Trophoblast cell (in vitro differentiated cells and primary cell): ENCODE results near the gene ZNF587.
"Not testable (repeated sequence)": the region's sequence is repeated elsewhere in the genome, so short reads cannot be mapped to it uniquely, and the experiment has no call there.

Source experiments
- DNase-seq, 2 donors: peaks; one replicate each; pipeline ENCODE4 v3.0.0-alpha.2; 2016
- H2AFZ ChIP-seq: 2 replicates; pipeline ENCODE4 v1.6.1; 2013; ENCODE audit warnings: low read length, moderate library complexity, mild to moderate bottlenecking; ENCODE audit not compliant: insufficient read depth, poor library complexity
- H2AK5ac ChIP-seq: 2 replicates; pipeline ENCODE4 v1.6.1; 2013; ENCODE audit warnings: mild to moderate bottlenecking, low read length
- H2BK120ac ChIP-seq: 2 replicates; pipeline ENCODE4 v1.6.1; 2013; ENCODE audit warnings: low read length, mild to moderate bottlenecking, moderate library complexity; ENCODE audit not compliant: insufficient read depth, poor library complexity
- H2BK12ac ChIP-seq: 2 replicates; pipeline ENCODE4 v1.6.1; 2013; ENCODE audit warnings: mild to moderate bottlenecking, low read length, moderate library complexity
- H2BK5ac ChIP-seq: 2 replicates; pipeline ENCODE4 v1.6.1; 2013; ENCODE audit warnings: low read length, low read depth, moderate library complexity, mild to moderate bottlenecking; ENCODE audit not compliant: poor library complexity
- H3K14ac ChIP-seq: 2 replicates; pipeline ENCODE4 v1.6.1; 2013; ENCODE audit warnings: mild to moderate bottlenecking, low read length
- H3K18ac ChIP-seq: 2 replicates; pipeline ENCODE4 v1.6.1; 2013; ENCODE audit warnings: mild to moderate bottlenecking, low read length
- H3K23ac ChIP-seq: 2 replicates; pipeline ENCODE4 v1.6.1; 2013; ENCODE audit warnings: low read length
- H3K27ac ChIP-seq: 2 replicates; pipeline ENCODE4 v1.5.1; 2013; ENCODE audit warnings: low read depth, mild to moderate bottlenecking, inconsistent platforms, low read length, moderate library complexity
- H3K27me3 ChIP-seq: 2 replicates; pipeline ENCODE4 v1.6.1; 2013; ENCODE audit warnings: inconsistent platforms, mild to moderate bottlenecking, low read length, moderate library complexity; ENCODE audit not compliant: insufficient read depth
- H3K36me3 ChIP-seq, 2 experiments: 1 replicate in 1 of 2; 2 replicates in 1 of 2; pipeline ENCODE4 v1.6.1; 2013; ENCODE audit warnings: low read length in 2 of 2, mild to moderate bottlenecking in 2 of 2, moderate library complexity in 1 of 2; ENCODE audit not compliant: insufficient read depth in 2 of 2, control insufficient read depth in 1 of 2
- H3K4ac ChIP-seq: 2 replicates; pipeline ENCODE4 v1.6.1; 2013; ENCODE audit warnings: low read depth, mild to moderate bottlenecking, low read length, moderate library complexity
- H3K4me1 ChIP-seq, 2 experiments: 1 replicate in 1 of 2; 2 replicates in 1 of 2; pipeline ENCODE4 v1.6.1; 2013; ENCODE audit warnings: low read length in 2 of 2, mild to moderate bottlenecking in 2 of 2, moderate library complexity in 1 of 2; ENCODE audit not compliant: insufficient read depth in 2 of 2, control insufficient read depth in 1 of 2
- H3K4me2 ChIP-seq: 2 replicates; pipeline ENCODE4 v1.6.1; 2013; ENCODE audit warnings: inconsistent platforms, mild to moderate bottlenecking, low read length, moderate library complexity
- H3K4me3 ChIP-seq: 2 replicates; pipeline ENCODE4 v1.5.1; 2013; ENCODE audit warnings: mild to moderate bottlenecking, low read depth, low read length, inconsistent platforms
- H3K79me1 ChIP-seq: one replicate; pipeline ENCODE4 v1.6.1; 2013; ENCODE audit warnings: low read length
- H3K79me2 ChIP-seq: 2 replicates; pipeline ENCODE4 v1.6.1; 2013; ENCODE audit warnings: low read length, mild to moderate bottlenecking; ENCODE audit not compliant: control insufficient read depth, insufficient read depth, poor library complexity
- H3K9ac ChIP-seq: 2 replicates; pipeline ENCODE4 v1.6.1; 2013; ENCODE audit warnings: mild to moderate bottlenecking, low read length
- H3K9me3 ChIP-seq: 2 replicates; pipeline ENCODE4 v1.6.1; 2013; ENCODE audit warnings: low read depth, mild to moderate bottlenecking, control low read depth, inconsistent platforms, low read length; ENCODE audit not compliant: insufficient read depth
- H4K12ac ChIP-seq: 2 replicates; pipeline ENCODE4 v1.6.1; 2013; ENCODE audit warnings: low read depth, mild to moderate bottlenecking, low read length, moderate library complexity
- H4K8ac ChIP-seq: 2 replicates; pipeline ENCODE4 v1.6.1; 2013; ENCODE audit warnings: low read depth, mild to moderate bottlenecking, low read length, moderate library complexity
- H4K91ac ChIP-seq: one replicate; pipeline ENCODE4 v1.6.1; 2013; ENCODE audit warnings: low read depth, mild to moderate bottlenecking, low read length, moderate library complexity
- WGBS: extraction: QIAGEN DNeasy Blood & Tissue Kit; methylation state at CpG from one replicate; pipeline ENCODE4 v1.1.7; 2013; ENCODE audit warnings: missing lambda C conversion rate; ENCODE audit not compliant: insufficient read length, insufficient coverage; ENCODE audit errors: extremely low coverage; 5-methylcytosine and 5-hydroxymethylcytosine counted together

The ZNF587 gene

DNA sequence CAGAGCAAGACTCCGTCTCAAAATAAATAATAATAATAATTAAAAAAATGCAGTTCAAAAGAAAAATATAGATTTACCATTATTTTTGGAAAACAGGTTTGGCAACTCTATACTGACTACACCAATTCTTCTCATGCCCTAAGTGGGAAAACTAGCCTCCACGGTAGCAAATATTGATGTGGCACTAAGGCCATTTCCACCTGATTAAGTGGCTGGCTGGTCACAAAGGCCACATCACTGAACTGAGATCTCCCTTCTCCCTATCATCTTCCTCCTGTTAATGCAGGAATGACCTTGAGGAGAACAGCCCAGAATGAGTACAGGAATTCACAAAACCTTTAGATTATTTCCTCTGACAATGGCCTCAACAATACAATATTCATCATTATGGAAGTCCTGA is 20.6 kb downstream of the ZNF587 start:
- Histone ChIP-seq H2BK120ac (no peak overlapping the region), H3K4me3 (no peak overlapping the region), H3K23ac (no peak overlapping the region), H3K79me2 (no peaks in the 10 kb centered on the region), H3K4me2 (no peak overlapping the region), H2AK5ac (no peak overlapping the region), H3K9ac (no peak overlapping the region), H4K91ac (no peak overlapping the region), H3K27ac (no peak overlapping the region), H4K8ac (no peak overlapping the region), H3K36me3 (peaks cover 29 to 44% of the 10 kb centered on the region in 2 experiments), H3K79me1 (no peaks in the 10 kb centered on the region), H3K27me3 (peaks cover 3% of the 10 kb centered on the region), H3K9me3 (peaks cover 2% of the 10 kb centered on the region), H2BK12ac (no peak overlapping the region), H2BK5ac (no peak overlapping the region), H3K4me1 (no peaks in the 10 kb centered on the region), H3K4ac (no peak overlapping the region), H3K18ac (no peak overlapping the region), H4K12ac (no peak overlapping the region), H3K14ac (no peak overlapping the region), H2AFZ (no peak overlapping the region)
- no peak for DNase-seq
- WGBS = no CpG with 5 or more reads among the region's 2 CpGs

DNA sequence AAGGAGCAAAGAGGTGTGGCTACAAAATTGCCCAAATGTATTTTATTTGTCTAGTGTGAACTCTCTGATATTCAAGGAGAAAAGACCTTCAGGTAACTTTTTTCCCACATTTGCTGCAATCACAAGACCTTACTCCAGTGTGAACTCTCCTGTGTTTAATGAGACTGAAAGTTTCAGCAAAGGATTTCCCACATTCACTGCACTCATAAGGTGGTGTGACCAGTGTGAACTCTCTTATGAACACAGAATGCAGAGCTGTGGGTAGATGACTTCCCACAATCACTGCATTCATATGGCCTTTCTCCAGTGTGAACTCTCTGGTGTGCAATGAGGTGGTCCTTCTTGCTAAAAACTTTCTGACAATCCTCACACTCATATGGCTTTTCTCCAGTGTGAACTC is 22.8 kb downstream of the ZNF587 start:
- Histone ChIP-seq H3K4me1 (no peaks in the 10 kb centered on the region), H3K79me2 (peaks cover 2% of the 10 kb centered on the region), H3K4me3 (no peak overlapping the region), H3K79me1 (no peaks in the 10 kb centered on the region), H3K23ac (no peak overlapping the region), H2BK120ac (no peak overlapping the region), H2AK5ac (no peak overlapping the region), H2BK12ac (no peak overlapping the region), H3K27ac (no peak overlapping the region), H4K91ac (no peak overlapping the region), H2AFZ (no peak overlapping the region), H4K8ac (no peak overlapping the region), H3K4me2 (no peak overlapping the region), H4K12ac (no peak overlapping the region), H3K14ac (no peak overlapping the region), H3K9me3 (peaks cover 2% of the 10 kb centered on the region), H2BK5ac (no peak overlapping the region), H3K9ac (no peak overlapping the region), H3K27me3 (peaks cover 3% of the 10 kb centered on the region), H3K4ac (no peak overlapping the region), H3K36me3 (peaks cover 26 to 41% of the 10 kb centered on the region in 2 experiments), H3K18ac (no peak overlapping the region)
- DNase-seq = no peak

DNA sequence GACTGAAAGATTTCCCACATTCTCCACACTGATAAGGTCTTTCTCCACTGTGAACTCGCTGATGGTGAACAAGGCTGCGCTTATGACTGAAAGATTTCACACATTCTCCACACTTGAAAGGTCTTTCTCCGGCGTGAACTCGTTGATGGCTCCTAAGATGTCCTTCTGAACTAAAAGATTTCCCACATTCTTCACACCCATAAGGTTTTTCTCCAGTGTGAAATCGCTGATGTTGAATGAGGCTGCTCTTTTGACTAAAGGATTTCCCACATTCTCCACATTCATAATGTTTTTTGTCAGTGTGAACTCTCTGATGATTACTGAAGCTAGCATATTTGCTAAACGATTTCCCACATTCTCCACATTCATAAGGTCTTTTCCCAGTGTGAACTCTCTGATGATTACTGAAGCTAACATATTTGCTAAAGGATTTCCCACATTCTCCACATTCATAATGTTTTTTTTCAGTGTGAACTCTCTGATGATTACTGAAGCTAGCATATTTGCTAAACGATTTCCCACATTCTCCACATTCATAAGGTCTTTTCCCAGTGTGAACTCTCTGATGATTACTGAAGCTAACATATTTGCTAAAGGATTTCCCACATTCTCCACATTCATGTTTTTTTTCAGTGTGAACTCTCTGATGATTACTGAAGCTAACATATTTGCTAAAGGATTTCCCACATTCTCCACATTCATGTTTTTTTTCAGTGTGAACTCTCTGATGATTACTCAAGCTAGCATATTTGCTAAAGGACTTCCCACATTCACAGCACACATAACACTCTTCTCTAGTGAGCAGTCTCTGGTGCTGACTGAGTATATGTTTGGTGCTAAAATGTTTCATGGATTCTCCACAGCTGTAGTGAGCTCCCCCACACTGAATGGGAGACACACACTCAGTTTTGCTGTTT is 24.5 kb downstream of the ZNF587 start:
- H3K9me3 ChIP-seq, H3K23ac ChIP-seq, H4K12ac ChIP-seq, H2AFZ ChIP-seq, H2BK120ac ChIP-seq, H4K8ac ChIP-seq, H3K14ac ChIP-seq, H3K79me1 ChIP-seq, H4K91ac ChIP-seq, H3K27me3 ChIP-seq, H3K79me2 ChIP-seq, H3K4me1 ChIP-seq, H3K4ac ChIP-seq, H3K4me3 ChIP-seq, H3K27ac ChIP-seq, H2BK12ac ChIP-seq, H2AK5ac ChIP-seq, H3K9ac ChIP-seq, H3K4me2 ChIP-seq, H2BK5ac ChIP-seq, H3K18ac ChIP-seq: not testable (repeated sequence)
- DNase-seq = peak in 1 of 2 donors; percentile 21
- H3K36me3 ChIP-seq = peaks cover 24 to 40% of the 10 kb centered on the region in 2 experiments
- WGBS = no CpG with 5 or more reads among the region's 8 CpGs

DNA sequence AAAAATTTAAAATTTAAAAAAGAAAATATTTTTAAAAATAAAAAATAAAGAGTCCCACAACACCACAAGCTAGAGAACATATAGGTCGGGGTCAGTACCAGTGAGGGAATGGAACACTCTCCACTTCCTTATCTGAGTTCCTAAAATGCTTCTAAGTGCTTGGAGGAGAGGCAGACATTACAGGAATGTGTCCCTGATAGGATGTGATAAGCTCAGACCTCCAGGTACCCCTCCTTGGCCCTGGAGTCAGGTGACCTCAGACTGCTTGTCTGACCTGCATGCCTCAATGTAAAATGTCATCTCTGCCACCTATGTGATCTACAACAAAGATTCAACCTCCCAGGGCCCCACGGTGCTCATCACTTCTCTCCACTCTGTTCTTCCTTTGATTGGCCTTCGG is 36.4 kb downstream of the ZNF587 start:
- Histone ChIP-seq H4K91ac (no peak overlapping the region), H3K79me2 (peaks cover 12% of the 10 kb centered on the region), H3K27me3 (no peaks in the 10 kb centered on the region), H3K4me1 (peaks cover 4 to 21% of the 10 kb centered on the region in 2 experiments), H3K18ac (no peak overlapping the region), H2BK5ac (no peak overlapping the region), H4K12ac (no peak overlapping the region), H4K8ac (no peak overlapping the region), H3K14ac (no peak overlapping the region), H3K9me3 (peaks cover 4% of the 10 kb centered on the region), H2BK12ac (no peak overlapping the region), H3K4me3 (no peak overlapping the region), H3K27ac (peak overlapping the region; percentile 28), H2AFZ (no peak overlapping the region), H3K79me1 (peaks cover 20% of the 10 kb centered on the region), H3K9ac (no peak overlapping the region), H3K4ac (no peak overlapping the region), H2BK120ac (no peak overlapping the region), H2AK5ac (no peak overlapping the region), H3K4me2 (no peak overlapping the region), H3K36me3 (peaks cover 3 to 8% of the 10 kb centered on the region in 2 experiments), H3K23ac (no peak overlapping the region)
- DNase-seq = peak; percentile 87 to 88
- no CpG with 5 or more reads among the region's 3 CpGs for WGBS
